H1 (cell line): ENCODE data around the gene CDR2L. TPM values are rescaled to one million over a fixed set of nuclear protein-coding genes. Genes with fewer than 3 reads are reported as not detected.

Experiments used
- CTCF ChIA-PET: fragments of 300-600 bp; sonication (Branson Sonifier 250); formaldehyde crosslinking; loops from one replicate; lab custom pipeline; 2021; ENCODE audit not compliant: partially characterized antibody; lab: Charles Lee
- POLR2A ChIA-PET: fragments of 300-600 bp; sonication (Branson Sonifier 250); formaldehyde crosslinking; loops from one replicate; lab custom pipeline; 2021; ENCODE audit warnings: inconsistent platforms; ENCODE audit not compliant: partially characterized antibody; lab: Charles Lee
- DNase-seq, 2 experiments: peaks; one replicate each; pipeline versions ENCODE4 v3.0.0 to v3.0.0-alpha.2; 2010 to 2022; ENCODE audit warnings: low spot score in 2 of 2, low read depth in 1 of 2, mixed read lengths in 1 of 2
- FAIRE-seq: peaks from 2 replicates; lab custom pipeline; 2011; peaks lifted over from hg19 to GRCh38; lab: Jason Lieb, UNC
- H2AFZ ChIP-seq: 2 replicates; pipeline ENCODE4 v1.8.1; 2012; ENCODE audit warnings: low read length, inconsistent platforms
- H2AK5ac ChIP-seq: 2 replicates; pipeline ENCODE4 v1.6.1; 2013; ENCODE audit warnings: low read depth, low read length
- H2BK120ac ChIP-seq: replicated peaks from 2 replicates; pipeline ENCODE3; 2013; ENCODE audit warnings: low read depth, low read length, inconsistent platforms
- H2BK12ac ChIP-seq: 2 replicates; pipeline ENCODE4 v1.6.1; 2013; ENCODE audit warnings: low read depth, low read length
- H2BK15ac ChIP-seq: 2 replicates; pipeline ENCODE4 v1.6.1; 2013; ENCODE audit warnings: low read length
- H2BK20ac ChIP-seq: 2 replicates; pipeline ENCODE4 v1.6.1; 2013; ENCODE audit warnings: low read length
- H2BK5ac ChIP-seq: 2 replicates; pipeline ENCODE4 v1.6.1; 2013; ENCODE audit warnings: low read depth, low read length
- H3K14ac ChIP-seq: 2 replicates; pipeline ENCODE4 v1.6.1; 2013; ENCODE audit warnings: inconsistent platforms; ENCODE audit not compliant: insufficient read length
- H3K18ac ChIP-seq: 2 replicates; pipeline ENCODE4 v1.6.1; 2013; ENCODE audit warnings: low read length; ENCODE audit errors: extremely low read depth
- H3K23ac ChIP-seq: 2 replicates; pipeline ENCODE4 v1.6.1; 2013; ENCODE audit warnings: inconsistent platforms; ENCODE audit not compliant: insufficient read length
- H3K23me2 ChIP-seq: 2 replicates; pipeline ENCODE4 v1.6.1; 2013; ENCODE audit warnings: low read depth, low read length
- H3K27ac ChIP-seq: 2 replicates; pipeline ENCODE4 v1.6.1; 2011; ENCODE audit warnings: low read depth, low read length, inconsistent platforms
- H3K27me3 ChIP-seq, 4 experiments: replicated peaks in 1 of 4; 1 replicate in 1 of 4; 2 replicates in 3 of 4; pipeline versions ENCODE4 v1.6.1 to v1.8.1; 2011 to 2013; ENCODE audit warnings: low read length in 3 of 4, mild to moderate bottlenecking in 3 of 4, inconsistent platforms in 2 of 4, mixed read lengths in 2 of 4, moderate library complexity in 1 of 4; ENCODE audit not compliant: control insufficient read depth in 3 of 4, insufficient read depth in 3 of 4; ENCODE audit errors: extremely low read depth in 1 of 4
- H3K36me3 ChIP-seq, 4 experiments: 2 replicates each; pipeline versions ENCODE4 v1.6.1 to v1.8.1; 2011 to 2013; ENCODE audit warnings: mild to moderate bottlenecking in 4 of 4, low read length in 3 of 4, moderate library complexity in 2 of 4, control low read depth in 1 of 4, inconsistent platforms in 1 of 4; ENCODE audit not compliant: insufficient read depth in 4 of 4, control insufficient read depth in 2 of 4
- H3K4ac ChIP-seq: replicated peaks from 2 replicates; pipeline ENCODE3; 2013; ENCODE audit warnings: low read length, low read depth, mixed read lengths, inconsistent platforms; ENCODE audit not compliant: insufficient read length
- H3K4me1 ChIP-seq, 4 experiments: replicated peaks in 1 of 4; 1 replicate in 1 of 4; 2 replicates in 3 of 4; pipeline versions ENCODE4 v1.6.1 to v1.8.1; 2011 to 2013; ENCODE audit warnings: low read length in 3 of 4, inconsistent platforms in 2 of 4, mixed read lengths in 1 of 4; ENCODE audit not compliant: insufficient read depth in 4 of 4, control insufficient read depth in 3 of 4
- H3K4me2 ChIP-seq, 2 experiments: 2 replicates each; pipeline versions ENCODE4 v1.6.1 to v1.8.1; 2011 to 2013; ENCODE audit warnings: low read depth in 2 of 2, low read length in 2 of 2, control low read depth in 1 of 2, inconsistent platforms in 1 of 2, mild to moderate bottlenecking in 1 of 2; ENCODE audit not compliant: insufficient read depth in 1 of 2
- H3K4me3 ChIP-seq, 4 experiments: fragments of 200-600, 300-600 bp in 1 of 4; sonication (generic), shearing (Covaris generic), sonication (Bioruptor Twin) in 1 of 4; 2 replicates each; pipeline versions ENCODE4 v1.5.1 to v1.8.1; 2011 to 2016; ENCODE audit warnings: low read length in 4 of 4, low read depth in 3 of 4, control low read depth in 2 of 4, inconsistent platforms in 2 of 4, mild to moderate bottlenecking in 2 of 4, mixed read lengths in 1 of 4, moderate library complexity in 1 of 4; ENCODE audit not compliant: insufficient read depth in 2 of 4; ENCODE audit errors: extremely low read depth in 1 of 4
- H3K56ac ChIP-seq: replicated peaks from 2 replicates; pipeline ENCODE3; 2013; ENCODE audit warnings: low read depth, mild to moderate bottlenecking, mixed read lengths, low read length, inconsistent platforms; ENCODE audit not compliant: insufficient read length
- H3K79me1 ChIP-seq: 2 replicates; pipeline ENCODE4 v1.6.1; 2013; ENCODE audit warnings: low read depth, low read length, control low read depth
- H3K79me2 ChIP-seq, 2 experiments: 2 replicates each; pipeline versions ENCODE4 v1.6.1 to v1.8.1; 2012 to 2013; ENCODE audit warnings: low read length in 2 of 2, mild to moderate bottlenecking in 2 of 2, inconsistent platforms in 1 of 2; ENCODE audit not compliant: insufficient read depth in 2 of 2, control insufficient read depth in 1 of 2
- H3K9ac ChIP-seq, 4 experiments: replicated peaks in 1 of 4; 1 replicate in 1 of 4; 2 replicates in 3 of 4; pipeline versions ENCODE4 v1.6.1 to v1.8.1; 2011 to 2013; ENCODE audit warnings: low read depth in 3 of 4, low read length in 3 of 4, control low read depth in 2 of 4, mild to moderate bottlenecking in 2 of 4, moderate library complexity in 2 of 4, inconsistent platforms in 1 of 4; ENCODE audit errors: extremely low read depth in 1 of 4
- H3K9me3 ChIP-seq, 2 experiments: 2 replicates each; pipeline versions ENCODE4 v1.6.1 to v1.8.1; 2012 to 2013; ENCODE audit warnings: mild to moderate bottlenecking in 2 of 2, moderate library complexity in 2 of 2, control low read depth in 1 of 2, inconsistent platforms in 1 of 2, low read depth in 1 of 2, low read length in 1 of 2, mixed read lengths in 1 of 2; ENCODE audit not compliant: insufficient read depth in 2 of 2
- H4K20me1 ChIP-seq, 2 experiments: replicated peaks in 1 of 2; 2 replicates each; pipeline versions ENCODE3 to v1.8.1; 2011 to 2013; ENCODE audit warnings: inconsistent platforms in 2 of 2, low read length in 2 of 2, mild to moderate bottlenecking in 1 of 2; ENCODE audit not compliant: insufficient read depth in 2 of 2, control insufficient read depth in 1 of 2
- H4K5ac ChIP-seq: 2 replicates; pipeline ENCODE4 v1.6.1; 2013; ENCODE audit warnings: low read length, low read depth, mixed read lengths, inconsistent platforms; ENCODE audit not compliant: insufficient read length
- H4K8ac ChIP-seq: 2 replicates; pipeline ENCODE4 v1.8.0; 2013; ENCODE audit warnings: mild to moderate bottlenecking, moderate library complexity, low read length, inconsistent platforms; ENCODE audit not compliant: insufficient read depth; ENCODE audit errors: extremely low read depth
- H4K91ac ChIP-seq: replicated peaks from 2 replicates; pipeline ENCODE3; 2013; ENCODE audit warnings: low read length, mixed read lengths, inconsistent platforms; ENCODE audit not compliant: insufficient read length
- SUZ12 ChIP-seq: fragments of 200-600 bp; sonication (generic); IDR thresholded peaks from 2 replicates; pipeline ENCODE4 v1.6.1; 2012; ENCODE audit warnings: mild to moderate bottlenecking, inconsistent platforms, low read length, moderate library complexity, mixed read lengths
- WGBS, 2 experiments: shearing (Covaris generic) in 1 of 2; methylation state at CpG; one replicate each; pipeline versions ENCODE4 v1.1.6 to v1.1.7; 2013 to 2015; ENCODE audit warnings: low lambda C conversion rate in 2 of 2, mixed read lengths in 2 of 2, inconsistent platforms in 1 of 2, low coverage in 1 of 2, missing lambda C conversion rate in 1 of 2; ENCODE audit not compliant: insufficient replicate concordance in 2 of 2, insufficient coverage in 1 of 2, insufficient read length in 1 of 2; ENCODE audit errors: extremely low coverage in 1 of 2, missing lambda C conversion rate in 1 of 2; 5-methylcytosine and 5-hydroxymethylcytosine counted together
- polyA plus RNA-seq, 7 experiments: library from polyadenylated mRNA; depleted of rRNA in 3 of 7; stranded (reverse) in 5 of 7; unstranded in 2 of 7; fragments of >200 nt in 5 of 7; fragments of 200-250 nt in 2 of 7; gene quantifications; 1 replicate in 5 of 7; 2 replicates in 1 of 7; 4 replicates in 1 of 7; pipeline versions ENCODE4 v1.2.1 to v1.2.3, GENCODE V29; 2011 to 2013; ENCODE audit warnings: missing spikeins in 2 of 7, mixed read lengths in 2 of 7
- total RNA-seq: library from RNA; stranded (reverse); fragmentation: NEBNext Ultra II Directional; extraction: Animal tissue kit (Norgen Biotek cat#: 25700); gene quantifications from 2 replicates; pipeline ENCODE4 v1.2.1, GENCODE V29; 2021

CDR2L gene
- total and polyA plus RNA-seq, 2 of the 8 experiments (the other 6 are each of a cell fraction or from before 2014, with no cell fraction given) = 20.4 to 38.1 TPM

GRCh38 chr17:74951065-74951464 is 36.4 kb upstream of the CDR2L start:
- 97% methylated on average over 3 of the region's 3 CpGs; no CpG with 5 or more reads in 1 of the 2 experiments for WGBS, 2 experiments
- Histone ChIP-seq H3K56ac (no peak overlapping the region), H2BK120ac (no peak overlapping the region), H4K91ac (no peak overlapping the region), H3K4ac (no peak overlapping the region), H3K14ac (no peak overlapping the region), H3K4me1 (peaks cover 0 to 5% (median 2%) of the 10 kb centered on the region in 4 experiments; a peak in 2 of 7 replicates), H4K5ac (no peak overlapping the region), H3K36me3 (no peaks in the 10 kb centered on the region), H2BK5ac (no peak overlapping the region; the same call in 1 of the 2 replicates), H3K4me3 (no peak overlapping the region), H3K23ac (no peak overlapping the region), H2BK15ac (no peak overlapping the region), H3K4me2 (no peak overlapping the region), H3K27ac (no peak overlapping the region), H3K27me3 (peaks cover 0 to 6% (median 0%) of the 10 kb centered on the region in 4 experiments; a peak in 1 of 7 replicates), H3K9me3 (no peaks in the 10 kb centered on the region), H3K79me2 (no peaks in the 10 kb centered on the region), H3K18ac (no peak overlapping the region), H2AFZ (no peak overlapping the region), H4K20me1 (peaks cover 0 to 2% of the 10 kb centered on the region in 2 experiments), H2BK12ac (0 out of 2 replicates have a peak overlapping the region, but pooled peaks have one; percentile 68), H3K9ac (no peak overlapping the region), H3K23me2 (no peaks in the 10 kb centered on the region), H4K8ac (no peak overlapping the region), H3K79me1 (no peaks in the 10 kb centered on the region; the same call in 1 of the 2 replicates), H2BK20ac (no peak overlapping the region), H2AK5ac (0 out of 2 replicates have a peak overlapping the region, but pooled peaks have one; percentile 82)
- POLR2A ChIA-PET = interaction anchor here (0.7 to 1.2 kb wide), 2 partner anchors 37 to 61 kb away, joined by 3 read pairs; partner anchors contain the start of gene MRPL58
- CTCF ChIA-PET = interaction anchor here (0.9 to 49.9 kb wide), 4 partner anchors 0 to 85 kb away, joined by 3 to 1072 read pairs (median 538); partner anchors contain the start of genes OTOP2, OTOP3 and USH1G
- FAIRE-seq = no peak
- no peak for DNase-seq
- TF ChIP-seq SUZ12 = no peak
